Type B pancreatic cell (in vitro differentiated cells): ENCODE measurements around the gene HDAC9. TPM values are rescaled to one million over a fixed set of nuclear protein-coding genes. Genes with fewer than 3 reads are reported as not detected.

Experiments used
- DNase-seq: peaks from one replicate; pipeline ENCODE4 v3.0.0; 2021; ENCODE audit warnings: mixed read lengths; ENCODE audit not compliant: unreplicated experiment; ENCODE audit errors: extremely low spot score
- H3K27ac Mint-ChIP-seq: 2 replicates; pipeline ENCODE4 v1.8.0; 2021; ENCODE audit warnings: mild to moderate bottlenecking, mixed read lengths
- H3K27me3 Mint-ChIP-seq: 2 replicates; pipeline ENCODE4 v1.8.0; 2021; ENCODE audit warnings: mixed read lengths
- H3K36me3 Mint-ChIP-seq: 2 replicates; pipeline ENCODE4 v1.8.0; 2021; ENCODE audit warnings: mixed read lengths
- H3K4me1 Mint-ChIP-seq: one replicate; pipeline ENCODE4 v1.8.0; 2021; ENCODE audit warnings: mixed read lengths; ENCODE audit not compliant: unreplicated experiment
- H3K4me3 Mint-ChIP-seq: 2 replicates; pipeline ENCODE4 v1.8.0; 2021; ENCODE audit warnings: mild to moderate bottlenecking, mixed read lengths
- H3K9me3 Mint-ChIP-seq: 2 replicates; pipeline ENCODE4 v1.8.0; 2021; ENCODE audit warnings: mixed read lengths
- CTCF ChIP-seq: fragments of 200-600 bp; sonication (generic); conservative IDR thresholded peaks from 2 replicates; pipeline ENCODE4 v1.5.0; 2021; ENCODE audit warnings: antibody characterized with exemption, mild to moderate bottlenecking
- total RNA-seq: library from RNA; stranded (reverse); gene quantifications from 2 replicates; pipeline ENCODE4 v1.2.1, GENCODE V29; 2021; ENCODE audit warnings: low replicate concordance

Gene HDAC9
- total RNA-seq, 1 donor from 2014 or later: 6.8 TPM

GRCh38 chr7:18693816-18694215, 198.3 kb downstream of the HDAC9 start:
- H3K9me3 Mint-ChIP-seq: no peaks in the 10 kb centered on the region
- no peak for DNase-seq
- no peak overlapping the region for H3K4me3 Mint-ChIP-seq
- no peaks in the 10 kb centered on the region for H3K27me3 Mint-ChIP-seq
- H3K4me1 Mint-ChIP-seq: peaks cover 31% of the 10 kb centered on the region
- no peak for TF ChIP-seq CTCF
- no peaks in the 10 kb centered on the region for H3K36me3 Mint-ChIP-seq
- H3K27ac Mint-ChIP-seq: no peak overlapping the region

- Mint-ChIP-seq H3K9me3 (no peaks in the 10 kb centered on the region), H3K27ac (no peak overlapping the region), H3K4me3 (no peak overlapping the region), H3K27me3 (no peaks in the 10 kb centered on the region), H3K36me3 (no peaks in the 10 kb centered on the region), H3K4me1 (peaks cover 29% of the 10 kb centered on the region)
- no peak for TF ChIP-seq CTCF
- no peak for DNase-seq
These were observed 198.9 kb downstream of the HDAC9 start for GRCh38 chr7:18694484-18694883.

GRCh38 chr7:18694911-18695310, 199.4 kb downstream of the HDAC9 start:
- no peak for TF ChIP-seq CTCF
- Mint-ChIP-seq H3K4me3 (no peak overlapping the region), H3K27ac (no peak overlapping the region), H3K4me1 (peaks cover 29% of the 10 kb centered on the region), H3K27me3 (no peaks in the 10 kb centered on the region), H3K9me3 (no peaks in the 10 kb centered on the region), H3K36me3 (no peaks in the 10 kb centered on the region)
- DNase-seq: no peak

- Mint-ChIP-seq H3K4me3 (no peak overlapping the region), H3K27me3 (no peaks in the 10 kb centered on the region), H3K27ac (no peak overlapping the region)
These were observed 202.7 kb downstream of the HDAC9 start for GRCh38 chr7:18698258-18698734.

GRCh38 chr7:18700147-18700546, 204.6 kb downstream of the HDAC9 start:
- no peaks in the 10 kb centered on the region for H3K27me3 Mint-ChIP-seq
- H3K4me3 Mint-ChIP-seq: no peak overlapping the region
- TF ChIP-seq CTCF: peak; percentile 50
- H3K4me1 Mint-ChIP-seq: peaks cover 21% of the 10 kb centered on the region
- no peak for DNase-seq
- no peaks in the 10 kb centered on the region for H3K9me3 Mint-ChIP-seq
- H3K36me3 Mint-ChIP-seq: no peaks in the 10 kb centered on the region
- H3K27ac Mint-ChIP-seq: no peak overlapping the region

More at GRCh38 chr7:18698258-18698734, 202.7 kb downstream of the HDAC9 start:
- DNase-seq: no peak
- no peaks in the 10 kb centered on the region for H3K9me3 Mint-ChIP-seq
- no peak for TF ChIP-seq CTCF
- peaks cover 24% of the 10 kb centered on the region for H3K4me1 Mint-ChIP-seq
- H3K36me3 Mint-ChIP-seq: no peaks in the 10 kb centered on the region
